Kidney capillary endothelial cell (primary cell): Measurements from ENCODE around the gene PDE4A.
"Not testable (repeated sequence)": the region's sequence is repeated elsewhere in the genome, so short reads cannot be mapped to it uniquely, and the experiment has no call there.

Source experiments
- DNase-seq: peaks from one replicate; pipeline ENCODE4 v3.0.0-alpha.2; 2018; ENCODE audit warnings: low spot score

PDE4A gene

GRCh38 chr19:10420444-10421239 lies at the start of gene PDE4A:
Gene PDE4A (plus strand): TSS chr19:10420538. CDS start chr19:10420765, 227 bp downstream.
- no peak for DNase-seq

GRCh38 chr19:10372690-10373089 lies 47.6 kb upstream of the PDE4A start:
- no peak for DNase-seq

GRCh38 chr19:10374931-10375330 lies 45.4 kb upstream of the PDE4A start:
- DNase-seq: no peak

GRCh38 chr19:10377140-10377640 lies 43.1 kb upstream of the PDE4A start:
- DNase-seq: not testable (repeated sequence)

- no peak for DNase-seq
Observed at GRCh38 chr19:10378124-10378523, 42.2 kb upstream of the PDE4A start.

GRCh38 chr19:10379880-10380312 lies 40.4 kb upstream of the PDE4A start:
- no peak for DNase-seq

- DNase-seq: peak; percentile 97
Observed at GRCh38 chr19:10380313-10381102, 39.8 kb upstream of the PDE4A start, which contains the start of gene TYK2. Gene TYK2 (minus strand): TSS chr19:10380572. CDS start chr19:10378406, 2,166 bp downstream.

GRCh38 chr19:10383223-10383499 lies 37.2 kb upstream of the PDE4A start:
- DNase-seq: not testable (repeated sequence)

- DNase-seq: no peak
Observed at GRCh38 chr19:10384580-10384979, 35.8 kb upstream of the PDE4A start.

- peak; percentile 71 for DNase-seq
Observed at GRCh38 chr19:10388957-10389356, 31.4 kb upstream of the PDE4A start.

GRCh38 chr19:10389863-10390262 lies 30.5 kb upstream of the PDE4A start:
- DNase-seq: no peak

- DNase-seq: peak; percentile 54
Observed at GRCh38 chr19:10390652-10391286, 29.6 kb upstream of the PDE4A start.

- DNase-seq: no peak
Observed at GRCh38 chr19:10392120-10392519, 28.2 kb upstream of the PDE4A start.

GRCh38 chr19:10393137-10393536 lies 27.2 kb upstream of the PDE4A start:
- DNase-seq: no peak

- DNase-seq: no peak
Observed at GRCh38 chr19:10395003-10395402, 25.3 kb upstream of the PDE4A start.

GRCh38 chr19:10395436-10395835 lies 24.9 kb upstream of the PDE4A start:
- DNase-seq: no peak

GRCh38 chr19:10395917-10396316 lies 24.4 kb upstream of the PDE4A start:
- DNase-seq: no peak

GRCh38 chr19:10398819-10399218 lies 21.5 kb upstream of the PDE4A start:
- DNase-seq: no peak

- DNase-seq: not testable (repeated sequence)
Observed at GRCh38 chr19:10399340-10399739, 21.0 kb upstream of the PDE4A start.

- DNase-seq: no peak
Observed at GRCh38 chr19:10399878-10400277, 20.5 kb upstream of the PDE4A start.

- DNase-seq: peak; percentile 93
Observed at GRCh38 chr19:10402441-10403038, 17.8 kb upstream of the PDE4A start.
